Neural cell (in vitro differentiated cells): Measurements from ENCODE around the gene CDO1. TPM values are rescaled to one million over a fixed set of nuclear protein-coding genes. Genes with fewer than 3 reads are reported as not detected.

Source experiments
- H2AFZ ChIP-seq: fragments of 200-600, 300-800 bp; sonication (generic), shearing (Covaris generic); 2 replicates; pipeline ENCODE4 v1.6.0; 2014; ENCODE audit warnings: low read depth, mild to moderate bottlenecking, antibody characterized with exemption, low read length, moderate library complexity
- H3F3A ChIP-seq: fragments of 200-600 bp; shearing (Covaris generic); 2 replicates; pipeline ENCODE4 v1.6.1; 2016; ENCODE audit warnings: mild to moderate bottlenecking, moderate library complexity, mixed read lengths, antibody characterized with exemption, low read length; ENCODE audit not compliant: insufficient read depth, poor library complexity, severe bottlenecking
- H3K27ac ChIP-seq: fragments of 200-600, 300-800 bp; sonication (generic), shearing (Covaris generic); 2 replicates; pipeline ENCODE4 v1.5.1; 2014; ENCODE audit warnings: mild to moderate bottlenecking, low read length, moderate library complexity
- H3K27me3 ChIP-seq: fragments of 300-800, 200-600 bp; sonication (generic), shearing (Covaris generic); 2 replicates; pipeline ENCODE4 v1.6.0; 2014; ENCODE audit warnings: mild to moderate bottlenecking, low read depth, low read length, moderate library complexity; ENCODE audit not compliant: insufficient read depth
- H3K36me3 ChIP-seq: fragments of 300-800, 200-600 bp; sonication (generic), shearing (Covaris generic); 2 replicates; pipeline ENCODE4 v1.5.1; 2014; ENCODE audit warnings: mild to moderate bottlenecking, antibody characterized with exemption, low read length, moderate library complexity; ENCODE audit not compliant: insufficient read depth
- H3K4me2 ChIP-seq: fragments of 300-800, 200-600 bp; sonication (generic), shearing (Covaris generic); 2 replicates; pipeline ENCODE4 v1.6.0; 2014; ENCODE audit warnings: mild to moderate bottlenecking, low read length
- H3K4me3 ChIP-seq: fragments of 300-800, 200-600 bp; sonication (generic), shearing (Covaris generic); 2 replicates; pipeline ENCODE4 v1.5.1; 2014; ENCODE audit warnings: mild to moderate bottlenecking, low read length, moderate library complexity
- H3K79me2 ChIP-seq: fragments of 200-600 bp; shearing (Covaris generic); replicated peaks from 2 replicates; pipeline ENCODE4 v1.6.0; 2014; ENCODE audit warnings: mild to moderate bottlenecking, low read length, moderate library complexity; ENCODE audit not compliant: insufficient read depth
- H3K9ac ChIP-seq: fragments of 300-800, 200-600 bp; sonication (generic), shearing (Covaris generic); 2 replicates; pipeline ENCODE4 v1.6.1; 2016; ENCODE audit warnings: mild to moderate bottlenecking, low read length, mixed read lengths
- H3K9me2 ChIP-seq: fragments of 200-600 bp; shearing (Covaris generic); 2 replicates; pipeline ENCODE4 v1.6.1; 2016; ENCODE audit warnings: mild to moderate bottlenecking, low read length, mixed read lengths; ENCODE audit not compliant: insufficient read depth
- H3K9me3 ChIP-seq: fragments of 200-600, 300-800 bp; sonication (generic), shearing (Covaris generic); 2 replicates; pipeline ENCODE4 v1.6.1; 2016; ENCODE audit warnings: mild to moderate bottlenecking, mixed run types, low read length, moderate library complexity, mixed read lengths
- H4K20me1 ChIP-seq: fragments of 200-600 bp; shearing (Covaris generic); 2 replicates; pipeline ENCODE4 v1.6.1; 2016; ENCODE audit warnings: mild to moderate bottlenecking, mixed run types; ENCODE audit not compliant: insufficient read depth
- CTCF ChIP-seq: fragments of 450-650 bp; IDR thresholded peaks from 2 replicates; pipeline ENCODE4 v1.5.1; 2014; ENCODE audit warnings: antibody characterized with exemption, mild to moderate bottlenecking, moderate library complexity; ENCODE audit not compliant: poor library complexity, severe bottlenecking
- EP300 ChIP-seq: fragments of 450-650 bp; conservative IDR thresholded peaks from 2 replicates; pipeline ENCODE4 v1.6.1; 2014; ENCODE audit warnings: antibody characterized with exemption, mild to moderate bottlenecking, moderate library complexity; ENCODE audit not compliant: poor library complexity, severe bottlenecking
- EZH2 ChIP-seq: fragments of 200-600, 300-800 bp; shearing (Covaris generic), sonication (generic); IDR thresholded peaks from 2 replicates; pipeline ENCODE4 v1.6.1; 2014; ENCODE audit warnings: antibody characterized with exemption, low read length, borderline replicate concordance, mild to moderate bottlenecking; ENCODE audit not compliant: insufficient read depth, poor library complexity, severe bottlenecking
- MXI1 ChIP-seq: fragments of 450-650 bp; conservative IDR thresholded peaks from 2 replicates; pipeline ENCODE4 v1.6.1; 2014; ENCODE audit warnings: antibody characterized with exemption, mild to moderate bottlenecking; ENCODE audit not compliant: poor library complexity, severe bottlenecking
- POLR2AphosphoS5 ChIP-seq: IDR thresholded peaks from 2 replicates; pipeline ENCODE4 v1.6.1; 2012
- RAD21 ChIP-seq: fragments of 450-650 bp; conservative IDR thresholded peaks from 2 replicates; pipeline ENCODE4 v1.6.1; 2014; ENCODE audit warnings: antibody characterized with exemption, mild to moderate bottlenecking, moderate library complexity
- REST ChIP-seq: IDR thresholded peaks from 2 replicates; pipeline ENCODE4 v1.6.1; 2012; ENCODE audit warnings: borderline replicate concordance
- SMC3 ChIP-seq: fragments of 450-650 bp; conservative IDR thresholded peaks from 2 replicates; pipeline ENCODE4 v1.6.1; 2014; ENCODE audit warnings: antibody characterized with exemption, mild to moderate bottlenecking, moderate library complexity; ENCODE audit not compliant: poor library complexity
- TAF1 ChIP-seq: IDR thresholded peaks from 2 replicates; pipeline ENCODE4 v1.6.1; 2012; ENCODE audit warnings: low read depth
- polyA plus RNA-seq: library from polyadenylated mRNA; depleted of rRNA; stranded (reverse); fragments of >200 nt; gene quantifications from 2 replicates; pipeline ENCODE4 v1.2.3, GENCODE V29; 2014

The CDO1 gene
- polyA plus RNA-seq, 1 donor from 2014 or later = 201 TPM

GRCh38 chr5:115758356-115758755, 58.1 kb downstream of the CDO1 start:
- Histone ChIP-seq H3K27me3 (no peaks in the 10 kb centered on the region), H3K9me2 (no peaks in the 10 kb centered on the region), H3K27ac (no peak overlapping the region), H3K4me3 (no peak overlapping the region), H3K79me2 (no peaks in the 10 kb centered on the region), H3K9ac (no peak overlapping the region), H3F3A (no peaks in the 10 kb centered on the region), H3K9me3 (no peaks in the 10 kb centered on the region), H4K20me1 (no peaks in the 10 kb centered on the region), H2AFZ (no peak overlapping the region), H3K36me3 (no peaks in the 10 kb centered on the region), H3K4me2 (no peak overlapping the region)
- no peak for TF ChIP-seq POLR2AphosphoS5
- no peak for TF ChIP-seq RAD21
- TF ChIP-seq MXI1 = no peak
- TF ChIP-seq EZH2 = no peak
- no peak for TF ChIP-seq REST
- TF ChIP-seq TAF1 = no peak
- TF ChIP-seq CTCF = no peak
- no peak for TF ChIP-seq SMC3
- no peak for TF ChIP-seq EP300

DNA sequence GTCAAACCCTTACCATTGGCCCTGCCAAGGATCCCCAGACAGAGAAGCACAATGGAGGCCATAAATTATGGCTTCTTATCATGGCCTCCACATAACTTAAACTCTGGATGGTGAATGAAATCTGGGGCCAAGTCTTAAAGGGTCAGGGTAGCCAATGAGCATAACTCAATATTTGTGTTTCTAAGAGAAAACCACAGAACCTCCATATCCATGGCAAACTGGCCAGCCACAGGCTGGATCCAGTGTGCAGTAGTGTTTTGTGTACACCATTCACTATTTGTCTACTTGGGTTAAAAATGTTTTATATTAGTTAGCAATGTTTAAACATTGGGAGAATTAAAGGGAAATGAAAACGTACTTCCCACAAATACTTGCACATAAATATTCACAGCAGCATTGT, 60.8 kb downstream of the CDO1 start:
- H4K20me1 ChIP-seq = no peaks in the 10 kb centered on the region

More for the DNA sequence above, 60.8 kb downstream of the CDO1 start:
- H3K9me2 ChIP-seq = no peaks in the 10 kb centered on the region
- no peak overlapping the region for H3K27ac ChIP-seq
- no peak overlapping the region for H3K9ac ChIP-seq
- H3K4me2 ChIP-seq = no peak overlapping the region
- H3K4me3 ChIP-seq = no peak overlapping the region
- H3K27me3 ChIP-seq = no peaks in the 10 kb centered on the region
- no peaks in the 10 kb centered on the region for H3F3A ChIP-seq
- no peaks in the 10 kb centered on the region for H3K9me3 ChIP-seq
- H2AFZ ChIP-seq = no peak overlapping the region
- TF ChIP-seq EZH2 (no peak), CTCF (no peak), TAF1 (no peak), MXI1 (no peak), SMC3 (no peak), POLR2AphosphoS5 (no peak), RAD21 (no peak), EP300 (no peak), REST (no peak)
- H3K36me3 ChIP-seq = no peaks in the 10 kb centered on the region
- H3K79me2 ChIP-seq = no peaks in the 10 kb centered on the region
